WTC11 (cell line): ENCODE measurements around the gene RBM19.

Experiments
- USF2 ChIP-seq: sonication (generic); formaldehyde crosslinking; IDR thresholded peaks from 2 replicates; pipeline ENCODE4 v1.8.1; 2023; ENCODE audit warnings: mild to moderate bottlenecking, missing genetic modification reagents, moderate library complexity
- ZNF263 ChIP-seq: sonication (generic); formaldehyde crosslinking; IDR thresholded peaks from 2 replicates; pipeline ENCODE4 v1.8.1; 2022; ENCODE audit warnings: low read depth, mild to moderate bottlenecking, moderate library complexity, missing genetic modification reagents
- TF ChIP-seq, protein P1 (sequence below): fragments of 200-600 bp; IDR thresholded peaks from 2 replicates; pipeline ENCODE4 v1.8.0; 2022; ENCODE audit warnings: antibody characterized with exemption

- TF ChIP-seq, protein P1, sequence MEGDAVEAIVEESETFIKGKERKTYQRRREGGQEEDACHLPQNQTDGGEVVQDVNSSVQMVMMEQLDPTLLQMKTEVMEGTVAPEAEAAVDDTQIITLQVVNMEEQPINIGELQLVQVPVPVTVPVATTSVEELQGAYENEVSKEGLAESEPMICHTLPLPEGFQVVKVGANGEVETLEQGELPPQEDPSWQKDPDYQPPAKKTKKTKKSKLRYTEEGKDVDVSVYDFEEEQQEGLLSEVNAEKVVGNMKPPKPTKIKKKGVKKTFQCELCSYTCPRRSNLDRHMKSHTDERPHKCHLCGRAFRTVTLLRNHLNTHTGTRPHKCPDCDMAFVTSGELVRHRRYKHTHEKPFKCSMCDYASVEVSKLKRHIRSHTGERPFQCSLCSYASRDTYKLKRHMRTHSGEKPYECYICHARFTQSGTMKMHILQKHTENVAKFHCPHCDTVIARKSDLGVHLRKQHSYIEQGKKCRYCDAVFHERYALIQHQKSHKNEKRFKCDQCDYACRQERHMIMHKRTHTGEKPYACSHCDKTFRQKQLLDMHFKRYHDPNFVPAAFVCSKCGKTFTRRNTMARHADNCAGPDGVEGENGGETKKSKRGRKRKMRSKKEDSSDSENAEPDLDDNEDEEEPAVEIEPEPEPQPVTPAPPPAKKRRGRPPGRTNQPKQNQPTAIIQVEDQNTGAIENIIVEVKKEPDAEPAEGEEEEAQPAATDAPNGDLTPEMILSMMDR: no peak
- no peak for TF ChIP-seq ZNF263 (CRISPR knock-in tag)
- no peak for TF ChIP-seq USF2 (CRISPR knock-in tag)
Measured at GRCh38 chr12:113866496-113866895, 99.6 kb downstream of the RBM19 start.
